GM12801 (cell line): ENCODE measurements around the gene WDHD1.

ENCODE experiments used
- TF ChIP-seq, protein P1 (sequence below): IDR thresholded peaks from one replicate; pipeline ENCODE4 v1.5.1; 2011; ENCODE audit warnings: control low read depth; ENCODE audit not compliant: insufficient read length; ENCODE audit errors: extremely low read depth

The WDHD1 gene, protein sequence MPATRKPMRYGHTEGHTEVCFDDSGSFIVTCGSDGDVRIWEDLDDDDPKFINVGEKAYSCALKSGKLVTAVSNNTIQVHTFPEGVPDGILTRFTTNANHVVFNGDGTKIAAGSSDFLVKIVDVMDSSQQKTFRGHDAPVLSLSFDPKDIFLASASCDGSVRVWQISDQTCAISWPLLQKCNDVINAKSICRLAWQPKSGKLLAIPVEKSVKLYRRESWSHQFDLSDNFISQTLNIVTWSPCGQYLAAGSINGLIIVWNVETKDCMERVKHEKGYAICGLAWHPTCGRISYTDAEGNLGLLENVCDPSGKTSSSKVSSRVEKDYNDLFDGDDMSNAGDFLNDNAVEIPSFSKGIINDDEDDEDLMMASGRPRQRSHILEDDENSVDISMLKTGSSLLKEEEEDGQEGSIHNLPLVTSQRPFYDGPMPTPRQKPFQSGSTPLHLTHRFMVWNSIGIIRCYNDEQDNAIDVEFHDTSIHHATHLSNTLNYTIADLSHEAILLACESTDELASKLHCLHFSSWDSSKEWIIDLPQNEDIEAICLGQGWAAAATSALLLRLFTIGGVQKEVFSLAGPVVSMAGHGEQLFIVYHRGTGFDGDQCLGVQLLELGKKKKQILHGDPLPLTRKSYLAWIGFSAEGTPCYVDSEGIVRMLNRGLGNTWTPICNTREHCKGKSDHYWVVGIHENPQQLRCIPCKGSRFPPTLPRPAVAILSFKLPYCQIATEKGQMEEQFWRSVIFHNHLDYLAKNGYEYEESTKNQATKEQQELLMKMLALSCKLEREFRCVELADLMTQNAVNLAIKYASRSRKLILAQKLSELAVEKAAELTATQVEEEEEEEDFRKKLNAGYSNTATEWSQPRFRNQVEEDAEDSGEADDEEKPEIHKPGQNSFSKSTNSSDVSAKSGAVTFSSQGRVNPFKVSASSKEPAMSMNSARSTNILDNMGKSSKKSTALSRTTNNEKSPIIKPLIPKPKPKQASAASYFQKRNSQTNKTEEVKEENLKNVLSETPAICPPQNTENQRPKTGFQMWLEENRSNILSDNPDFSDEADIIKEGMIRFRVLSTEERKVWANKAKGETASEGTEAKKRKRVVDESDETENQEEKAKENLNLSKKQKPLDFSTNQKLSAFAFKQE

DNA sequence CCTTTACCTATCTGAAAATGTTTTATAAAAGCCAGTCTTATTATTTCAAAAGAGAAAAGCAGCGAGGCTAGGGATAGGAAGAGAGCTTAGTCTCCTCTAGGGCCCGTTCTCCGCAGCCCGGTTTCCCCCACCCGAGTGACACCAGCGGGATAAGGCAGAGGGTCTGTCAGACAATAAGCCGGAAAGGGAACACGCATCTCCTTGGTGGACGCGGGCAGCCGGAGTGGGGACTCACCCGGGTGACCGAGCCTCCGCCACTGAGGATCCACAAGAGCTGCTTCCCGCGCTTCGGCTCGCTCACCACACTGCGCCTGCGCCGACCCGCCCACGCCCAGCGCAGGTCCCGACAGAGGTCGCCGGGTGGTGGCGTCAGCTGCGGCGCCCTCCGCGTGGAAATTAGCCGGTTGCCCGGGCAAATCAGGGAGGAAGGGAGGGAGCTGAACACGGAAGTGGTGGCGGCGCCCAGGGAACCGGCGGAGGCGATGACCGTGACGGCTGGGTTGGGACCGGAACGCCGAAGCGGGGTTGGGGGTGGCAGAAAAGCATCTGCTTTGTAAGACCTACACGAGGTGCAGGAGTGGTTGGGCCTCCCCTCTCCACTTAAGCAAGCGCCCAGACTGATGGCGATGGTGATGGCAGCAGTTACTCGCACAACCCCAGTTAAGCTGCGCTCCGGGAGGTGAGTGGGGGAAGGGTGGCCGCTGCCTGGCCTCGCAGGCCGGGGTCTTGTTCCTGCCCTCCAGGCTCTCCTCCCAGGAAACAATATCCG, at the start of gene WDHD1, which contains the start of gene SOCS4:
Gene WDHD1, minus strand, starts transcription at position 307 of the 769 bp plus-strand sequence. CDS start 312 bp downstream, outside the sequence.
Gene SOCS4, plus strand, starts transcription at position 444 of the 769 bp plus-strand sequence. CDS start 15,806 bp downstream, outside the sequence.
- TF ChIP-seq, protein P1, sequence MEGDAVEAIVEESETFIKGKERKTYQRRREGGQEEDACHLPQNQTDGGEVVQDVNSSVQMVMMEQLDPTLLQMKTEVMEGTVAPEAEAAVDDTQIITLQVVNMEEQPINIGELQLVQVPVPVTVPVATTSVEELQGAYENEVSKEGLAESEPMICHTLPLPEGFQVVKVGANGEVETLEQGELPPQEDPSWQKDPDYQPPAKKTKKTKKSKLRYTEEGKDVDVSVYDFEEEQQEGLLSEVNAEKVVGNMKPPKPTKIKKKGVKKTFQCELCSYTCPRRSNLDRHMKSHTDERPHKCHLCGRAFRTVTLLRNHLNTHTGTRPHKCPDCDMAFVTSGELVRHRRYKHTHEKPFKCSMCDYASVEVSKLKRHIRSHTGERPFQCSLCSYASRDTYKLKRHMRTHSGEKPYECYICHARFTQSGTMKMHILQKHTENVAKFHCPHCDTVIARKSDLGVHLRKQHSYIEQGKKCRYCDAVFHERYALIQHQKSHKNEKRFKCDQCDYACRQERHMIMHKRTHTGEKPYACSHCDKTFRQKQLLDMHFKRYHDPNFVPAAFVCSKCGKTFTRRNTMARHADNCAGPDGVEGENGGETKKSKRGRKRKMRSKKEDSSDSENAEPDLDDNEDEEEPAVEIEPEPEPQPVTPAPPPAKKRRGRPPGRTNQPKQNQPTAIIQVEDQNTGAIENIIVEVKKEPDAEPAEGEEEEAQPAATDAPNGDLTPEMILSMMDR, result no peak

DNA sequence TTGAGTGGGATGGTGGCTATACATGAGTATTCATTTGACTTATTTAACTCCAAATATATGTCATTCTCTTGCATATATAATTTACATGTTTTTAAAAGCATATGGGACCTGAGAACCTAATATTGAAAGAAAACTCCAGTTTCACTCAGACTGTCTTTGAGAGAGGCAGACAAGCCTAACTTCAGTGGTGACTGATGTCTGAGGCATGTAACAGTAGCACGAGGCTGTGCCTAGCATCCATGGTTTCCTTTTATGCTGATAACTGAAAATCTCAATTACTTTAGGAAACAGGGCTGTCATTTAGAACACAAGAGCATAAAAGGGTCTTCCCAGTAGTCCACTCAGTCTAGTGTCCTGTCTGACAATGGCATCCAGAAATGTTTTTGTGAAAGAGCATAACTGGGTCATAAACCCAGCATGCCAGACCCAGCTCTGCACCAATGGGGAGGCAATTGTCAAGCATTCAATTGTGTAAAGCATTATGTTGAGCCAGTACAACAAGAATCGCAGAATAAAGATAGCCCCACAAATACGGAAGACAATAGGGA, 48.8 kb upstream of the WDHD1 start:
- TF ChIP-seq, protein P1, result no peak

DNA sequence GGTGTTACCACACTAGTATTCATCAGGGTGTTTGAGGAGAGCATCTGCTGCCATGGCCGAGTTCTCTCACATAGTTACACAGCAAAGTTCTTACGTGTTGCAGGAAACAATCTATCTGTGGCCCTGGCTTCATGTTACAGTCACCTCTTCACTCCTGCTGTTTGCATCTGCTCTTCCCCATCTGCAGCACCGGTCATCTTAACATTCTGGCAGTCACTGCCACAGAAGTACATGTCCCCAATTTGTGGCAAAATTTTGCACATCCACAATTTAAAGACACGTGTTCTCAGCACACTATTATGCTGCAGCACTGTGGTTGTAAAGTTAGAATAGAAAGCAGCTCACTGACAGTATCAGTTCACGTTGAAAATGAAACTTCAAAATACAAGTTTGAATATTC, 47.8 kb upstream of the WDHD1 start:
- TF ChIP-seq, protein P1, result no peak

DNA sequence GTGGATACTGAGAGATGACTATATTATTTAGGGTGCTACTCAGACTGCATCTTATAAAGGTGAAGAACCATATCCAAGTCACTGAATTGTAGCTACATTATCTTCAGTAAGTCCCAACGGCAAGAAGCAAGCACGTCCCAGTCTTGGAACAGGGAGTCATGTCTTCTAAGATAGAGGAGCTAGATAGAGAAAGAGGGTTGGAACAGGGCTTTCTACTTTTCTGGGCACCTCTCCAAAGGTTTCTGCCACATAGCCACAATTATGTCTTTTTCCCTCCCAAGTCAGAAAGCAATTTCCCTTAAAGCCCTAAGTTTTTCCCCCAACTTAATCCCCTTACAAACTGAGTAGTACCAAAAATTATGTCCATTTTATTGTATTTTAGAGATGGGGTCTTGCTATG, 47.0 kb upstream of the WDHD1 start:
- TF ChIP-seq, protein P1, result no peak

DNA sequence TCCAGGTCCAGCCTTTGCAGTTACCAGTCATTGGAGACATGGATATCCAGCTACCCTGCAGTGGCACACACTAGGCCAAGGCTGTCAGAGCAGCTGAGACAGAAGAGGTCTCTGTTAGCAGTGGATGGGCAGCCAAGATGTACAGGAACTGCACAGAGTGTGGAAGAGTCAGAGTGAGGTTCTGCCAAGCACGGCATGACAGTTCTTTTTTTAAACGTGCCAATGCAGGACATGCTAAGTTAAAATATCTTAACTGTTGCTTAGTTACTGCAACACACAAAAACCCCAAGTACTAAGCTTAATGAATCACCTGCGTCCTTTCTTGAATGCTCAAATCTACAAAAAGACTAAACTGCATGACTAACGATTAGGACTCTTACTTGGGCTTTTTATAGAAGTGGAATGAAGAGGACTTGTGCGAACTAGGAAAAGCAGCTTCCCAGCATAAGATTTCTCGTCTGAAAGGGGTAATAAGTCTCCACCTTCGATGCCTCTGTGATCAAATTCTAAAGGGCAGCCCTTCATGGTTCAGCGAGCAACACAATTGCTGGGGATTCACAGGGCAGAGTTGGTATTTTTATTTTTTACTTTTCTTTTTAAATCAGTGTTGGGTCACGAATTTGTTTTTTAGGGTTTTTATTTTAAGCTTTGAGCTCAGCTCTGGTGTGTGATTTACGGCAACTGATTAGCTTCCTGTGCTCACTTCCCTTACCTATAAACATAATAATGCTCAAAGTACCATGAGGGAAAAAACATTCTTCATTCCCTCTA, 45.2 kb upstream of the WDHD1 start:
- TF ChIP-seq, protein P1, result no peak

DNA sequence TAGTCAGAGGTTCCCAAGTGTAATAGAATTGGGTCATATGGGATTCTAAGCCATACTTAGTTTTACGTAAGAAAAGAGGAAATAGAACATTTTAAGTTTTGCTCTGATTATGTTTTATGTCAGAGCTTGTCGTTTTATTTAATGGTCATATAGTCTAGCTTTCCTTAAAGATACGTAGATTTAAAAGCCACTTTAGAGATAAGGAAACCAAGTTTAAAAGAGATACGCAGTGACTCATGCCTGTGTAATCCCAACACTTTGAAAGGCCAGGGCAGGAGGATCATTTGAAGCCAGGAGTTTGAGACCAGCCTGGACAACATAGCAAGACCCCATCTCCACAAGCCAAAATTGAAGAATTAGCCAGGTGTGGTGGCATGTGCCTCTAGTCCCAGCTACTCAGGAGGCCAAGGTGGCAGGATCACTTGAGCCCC, 44.1 kb upstream of the WDHD1 start:
- TF ChIP-seq, protein P1, result no peak
